NK-92 (cell line): Measurements from ENCODE around the gene BMP7.
"Not testable (repeated sequence)": the region's sequence is repeated elsewhere in the genome, so short reads cannot be mapped to it uniquely, and the experiment has no call there.

Experiments
- DNase-seq: peaks from one replicate; lab custom pipeline; 2025; ENCODE audit not compliant: unreplicated experiment; lab: John Stamatoyannopoulos, UW

Gene BMP7

DNA sequence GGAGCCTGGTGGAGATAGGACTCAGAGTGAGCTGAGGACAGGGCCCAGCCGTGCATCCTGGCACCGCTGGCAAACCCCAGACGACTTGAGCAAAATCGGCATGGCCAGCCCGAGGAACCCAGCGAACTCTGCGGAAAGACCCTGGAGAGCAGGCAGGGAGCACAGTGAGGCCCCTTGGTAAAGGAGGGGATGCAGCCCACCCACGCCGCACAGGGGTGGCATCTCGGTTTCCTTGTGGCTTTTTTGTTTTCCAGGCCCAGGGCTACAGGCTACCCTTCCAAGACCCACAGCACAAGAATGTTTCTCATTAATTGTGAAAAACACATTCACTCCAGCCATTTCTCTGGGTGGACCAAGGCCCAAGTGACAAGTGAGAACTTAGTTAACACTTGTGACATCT, 71.4 kb downstream of the BMP7 start:
- no peak for DNase-seq

- no peak for DNase-seq
Measured at GRCh38 chr20:57194154-57194553, 72.3 kb downstream of the BMP7 start.

- DNase-seq = no peak
Measured at GRCh38 chr20:57193094-57193493, 73.3 kb downstream of the BMP7 start.

- DNase-seq = no peak
Measured at GRCh38 chr20:57192311-57192710, 74.1 kb downstream of the BMP7 start.

- not testable (repeated sequence) for DNase-seq
Measured at GRCh38 chr20:57191265-57191638, 75.2 kb downstream of the BMP7 start.

DNA sequence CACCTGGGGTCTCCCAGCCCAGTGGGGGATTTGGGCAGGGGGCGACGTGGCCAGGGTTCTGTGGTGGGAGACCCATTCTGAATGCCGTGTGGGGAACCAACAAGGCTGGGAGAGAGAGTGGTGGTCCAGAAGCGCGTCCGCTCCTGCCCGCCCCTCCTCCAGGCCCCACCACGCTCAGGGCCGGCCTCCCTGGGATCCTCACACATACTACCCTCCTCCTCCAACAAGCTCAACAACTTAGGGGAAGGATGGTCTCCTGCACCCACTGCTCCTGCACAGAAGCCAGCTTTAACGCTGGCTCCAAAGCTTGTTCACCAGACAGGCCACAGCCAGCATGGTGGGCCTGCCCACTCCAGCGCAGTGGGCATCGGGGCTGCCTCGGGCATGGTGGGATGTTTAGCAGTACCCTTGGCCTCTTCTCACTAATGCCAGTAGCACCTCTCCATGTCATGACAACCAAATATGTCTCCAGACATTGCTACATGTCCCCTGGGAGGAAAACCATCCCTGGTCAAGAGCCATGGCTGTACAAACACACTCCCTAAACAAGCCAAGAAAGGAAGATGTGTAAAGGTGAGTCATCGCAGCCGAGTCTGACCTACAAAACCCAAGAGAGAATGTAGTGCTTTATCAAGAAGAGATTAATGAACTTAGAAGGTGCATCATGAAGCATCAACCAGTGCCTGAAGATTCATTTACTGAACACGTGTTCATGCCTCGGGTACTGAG, 75.7 kb downstream of the BMP7 start:
- no peak for DNase-seq

- no peak for DNase-seq
Measured at GRCh38 chr20:57189713-57190112, 76.7 kb downstream of the BMP7 start.

DNA sequence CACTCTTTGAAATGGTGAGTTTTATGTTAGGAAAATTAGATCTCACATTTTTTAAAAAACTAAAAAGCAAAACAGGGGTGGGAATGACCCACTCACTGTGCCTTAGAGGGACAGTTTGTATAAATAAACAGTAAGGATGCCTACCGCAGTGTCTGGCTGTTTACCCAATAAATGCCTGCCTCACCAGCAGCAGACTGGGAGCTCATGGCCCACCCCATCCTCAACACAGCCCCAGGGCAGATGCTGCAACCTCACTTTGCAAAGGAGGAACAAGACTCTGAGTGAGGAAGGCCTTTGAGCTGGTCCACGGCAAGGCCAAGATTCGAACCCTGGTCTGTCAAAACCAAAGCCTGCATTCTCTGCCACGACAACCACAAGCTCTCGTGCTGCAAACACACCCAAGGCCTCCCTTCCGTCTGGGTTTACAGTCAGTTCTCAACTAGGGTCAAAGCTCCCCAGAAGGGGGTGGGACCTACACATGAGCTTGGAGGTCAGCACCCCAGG, 77.8 kb downstream of the BMP7 start:
- no peak for DNase-seq

DNA sequence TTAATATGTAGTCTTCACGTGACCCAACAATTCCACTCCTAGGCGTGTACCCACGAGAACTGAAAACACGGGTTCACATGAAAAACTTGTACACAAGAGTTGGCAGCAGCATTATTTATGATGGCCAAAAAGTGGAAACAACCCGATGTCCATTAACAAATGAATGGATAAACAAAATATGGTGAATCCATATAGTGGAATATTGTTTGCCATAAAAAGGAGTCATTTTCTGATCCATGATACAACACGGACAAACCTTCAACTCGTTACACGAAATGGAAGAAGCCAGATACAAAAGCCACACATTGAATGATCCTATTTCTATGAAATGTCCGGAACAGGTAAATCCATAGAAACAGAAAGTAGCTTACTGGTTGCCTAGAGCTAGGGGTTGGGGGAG, 78.4 kb downstream of the BMP7 start:
- DNase-seq = no peak

- no peak for DNase-seq
Measured at GRCh38 chr20:57187068-57187634, 79.3 kb downstream of the BMP7 start.

GRCh38 chr20:57186192-57186591, 80.2 kb downstream of the BMP7 start:
- DNase-seq = no peak

GRCh38 chr20:57185188-57185743, 81.2 kb downstream of the BMP7 start:
- DNase-seq = no peak

- DNase-seq = no peak
Measured at GRCh38 chr20:57183457-57184009, 82.9 kb downstream of the BMP7 start.

DNA sequence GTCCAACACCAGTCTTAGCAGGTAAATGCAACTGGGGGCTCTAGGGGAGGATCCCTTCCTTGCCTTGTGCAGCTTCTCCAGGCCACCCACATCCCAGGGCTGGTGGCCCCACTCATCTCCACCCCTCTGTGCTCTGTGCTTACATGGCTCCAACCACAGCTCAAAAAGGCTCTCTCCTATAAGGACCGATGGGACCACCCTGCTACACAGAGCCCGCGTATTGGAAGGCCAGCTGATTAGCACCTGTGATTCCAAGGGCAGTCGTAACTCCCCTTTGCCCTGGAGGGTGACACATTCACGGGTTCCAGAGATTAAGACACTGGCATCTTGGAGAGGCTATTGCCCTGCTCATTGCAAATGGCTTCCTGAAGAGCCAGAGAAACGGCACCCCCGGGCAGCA, 84.8 kb downstream of the BMP7 start:
- no peak for DNase-seq

DNA sequence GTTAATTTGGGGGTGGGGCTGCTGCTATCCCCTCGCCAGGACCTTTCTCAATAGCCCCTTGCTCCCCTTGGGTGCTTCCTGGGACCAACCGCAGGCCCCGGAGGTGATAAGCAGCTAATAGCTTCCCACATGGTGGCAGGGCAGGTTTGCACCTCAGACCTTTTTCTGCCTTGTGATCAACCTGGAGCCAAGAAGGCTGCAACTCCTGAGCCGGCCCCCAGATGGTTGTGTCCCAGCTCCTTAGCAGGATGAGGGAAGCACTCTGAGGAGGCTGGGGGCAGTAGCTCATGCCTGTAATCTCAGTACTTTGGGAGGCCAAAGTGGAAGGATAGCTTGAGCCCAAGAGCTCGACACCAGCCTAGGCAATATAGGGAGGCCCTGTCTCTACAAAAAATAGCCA, 85.5 kb downstream of the BMP7 start:
- no peak for DNase-seq

DNA sequence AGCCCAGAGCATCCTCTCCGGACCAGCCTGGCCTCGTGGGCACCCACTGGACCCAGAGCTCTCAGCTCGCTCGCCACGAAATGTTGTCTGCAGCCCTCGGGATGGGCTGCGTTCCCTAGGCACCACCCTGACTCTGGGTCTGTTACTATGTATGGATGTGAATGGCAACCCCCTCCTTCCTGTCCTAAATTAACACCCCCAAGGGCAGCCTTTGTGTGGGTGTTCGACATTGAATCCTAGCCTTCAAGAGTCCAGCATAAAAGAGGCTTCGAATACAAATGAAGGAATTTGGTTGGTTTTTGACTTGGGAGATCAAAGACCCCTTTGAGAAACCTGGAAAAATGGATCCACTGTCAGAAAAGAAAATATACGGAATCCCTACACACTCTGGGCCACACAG, 86.1 kb downstream of the BMP7 start:
- DNase-seq = no peak

DNA sequence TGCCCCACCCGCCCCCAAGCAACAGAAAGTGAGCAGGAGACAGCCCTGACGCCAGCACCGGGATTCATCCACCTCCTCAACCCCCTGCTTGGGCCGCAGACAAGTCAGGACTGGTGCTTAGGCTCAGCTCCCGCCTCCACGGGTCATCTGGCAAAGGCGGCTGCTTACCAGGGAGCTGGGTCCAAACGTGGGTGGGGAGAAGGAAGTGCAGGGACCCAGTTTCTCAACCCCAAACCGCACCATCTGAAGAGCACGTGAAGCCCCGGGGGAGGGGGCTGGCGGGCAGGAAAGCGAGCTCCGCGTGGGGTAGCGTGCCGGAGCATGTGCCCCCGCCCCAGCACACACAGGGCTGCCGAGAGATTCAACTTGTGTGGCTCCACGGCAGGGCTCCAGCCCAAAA, 87.2 kb downstream of the BMP7 start:
- no peak for DNase-seq

DNA sequence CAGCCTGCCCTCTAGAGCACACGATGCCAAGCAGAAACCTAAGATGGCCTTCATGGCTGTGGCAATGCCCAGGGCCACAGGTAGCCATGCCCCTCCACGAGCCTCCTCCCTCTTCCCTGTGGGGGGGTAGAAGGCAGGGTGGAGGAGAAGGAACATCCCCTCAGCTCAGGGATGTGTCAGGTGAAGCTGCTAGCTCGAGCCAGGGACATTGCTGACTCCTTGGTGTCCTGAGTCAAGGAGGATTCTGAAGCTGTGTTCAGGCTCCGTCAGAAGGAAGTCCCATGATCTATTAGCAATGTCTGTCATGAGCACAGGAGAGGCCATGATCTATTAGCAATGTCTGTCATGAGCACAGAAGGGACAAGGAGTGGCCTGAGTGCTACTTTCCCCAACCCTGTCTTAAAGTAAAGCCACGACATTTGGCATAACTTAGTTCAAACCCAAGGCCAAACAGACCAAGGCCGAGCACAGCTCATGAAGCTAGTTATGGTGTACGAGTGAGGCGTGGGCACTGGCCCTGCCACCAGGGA, 87.8 kb downstream of the BMP7 start:
- no peak for DNase-seq

DNA sequence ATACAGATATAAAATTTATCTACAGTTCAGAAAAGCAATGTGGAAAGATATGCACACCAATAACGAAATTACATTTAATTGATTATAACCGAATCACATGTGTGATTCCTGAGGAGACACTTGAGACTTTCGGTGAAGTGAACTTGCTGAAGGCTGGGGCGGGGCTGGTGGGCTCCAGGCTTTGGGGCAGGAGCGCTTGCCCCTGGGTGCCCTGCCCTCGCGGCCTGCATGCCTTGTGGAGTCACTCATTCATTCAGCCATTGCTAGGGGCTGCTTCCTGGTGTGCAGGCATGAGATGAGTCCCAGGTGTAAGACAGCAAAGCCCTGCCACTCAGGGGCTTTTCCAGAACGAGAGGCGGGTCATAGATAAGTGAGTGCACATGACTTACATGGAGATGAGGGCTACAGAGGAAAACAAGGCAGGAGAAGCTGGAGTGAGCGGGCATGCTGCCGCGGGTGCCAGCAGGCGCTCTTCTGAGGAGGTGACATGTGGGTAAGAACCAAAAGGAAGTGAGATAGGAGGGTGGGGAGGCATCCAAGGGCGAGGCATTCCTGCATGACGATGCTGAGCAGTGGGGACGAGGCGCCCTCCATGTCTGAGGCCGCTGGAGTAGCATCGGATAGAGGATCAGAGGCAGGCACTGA, 88.7 kb downstream of the BMP7 start:
- DNase-seq = no peak

DNA sequence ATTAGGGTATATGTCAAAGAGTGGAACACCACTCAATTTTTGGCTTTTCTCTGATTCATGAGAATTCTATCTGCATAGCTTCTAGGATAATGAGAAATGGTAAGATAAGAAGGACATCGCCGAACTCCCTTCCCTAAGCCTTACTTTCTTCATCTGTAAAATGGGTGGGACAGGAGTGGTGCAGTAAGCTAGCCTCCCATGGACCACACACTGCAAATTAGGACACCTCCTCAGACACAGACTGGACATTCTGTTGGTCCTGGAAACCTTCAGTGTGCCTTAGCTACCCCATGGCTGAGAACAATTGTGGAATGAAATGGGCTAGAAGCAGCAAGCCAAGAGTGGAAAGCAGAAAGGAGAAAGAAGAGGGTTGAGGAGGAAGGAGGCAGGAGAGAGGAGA, 89.6 kb downstream of the BMP7 start:
- no peak for DNase-seq

DNA sequence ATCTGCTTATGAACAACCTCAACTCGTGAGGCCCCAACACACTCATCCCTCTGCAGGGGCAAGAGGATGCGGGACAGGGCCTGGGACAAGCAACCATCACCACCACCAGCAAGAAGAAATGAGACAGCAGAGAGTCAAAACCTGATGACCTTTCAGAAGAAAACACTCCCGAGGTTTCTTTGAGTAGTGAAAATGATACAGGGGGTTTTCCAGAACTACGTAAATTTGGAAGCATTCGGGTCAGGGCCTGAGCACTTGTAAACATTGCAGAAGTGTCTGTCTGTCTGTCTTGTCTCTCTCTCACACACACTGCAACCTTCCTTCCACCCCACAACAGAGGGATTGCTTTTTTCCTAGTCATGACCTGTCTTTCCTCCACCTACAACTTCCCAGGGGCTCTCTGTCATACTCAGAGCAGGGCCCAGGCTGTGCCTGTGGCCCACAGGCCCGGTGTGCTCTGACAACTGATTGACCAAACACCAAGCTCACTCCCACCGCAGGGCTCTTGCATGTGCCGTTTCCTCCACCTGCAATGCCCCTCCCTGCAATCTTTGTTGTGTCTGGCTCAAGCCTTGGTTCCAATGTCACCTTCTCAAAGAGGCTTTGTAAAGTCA, 90.9 kb downstream of the BMP7 start:
- DNase-seq = no peak
